ENCODE results near the gene NOL4L. TPM values are rescaled to one million over a fixed set of nuclear protein-coding genes. Genes with fewer than 3 reads are reported as not detected.

Gene NOL4L
- polyA plus RNA-seq, 3 donors: 54.3 to 63.2 (median 61.8) TPM

DNA sequence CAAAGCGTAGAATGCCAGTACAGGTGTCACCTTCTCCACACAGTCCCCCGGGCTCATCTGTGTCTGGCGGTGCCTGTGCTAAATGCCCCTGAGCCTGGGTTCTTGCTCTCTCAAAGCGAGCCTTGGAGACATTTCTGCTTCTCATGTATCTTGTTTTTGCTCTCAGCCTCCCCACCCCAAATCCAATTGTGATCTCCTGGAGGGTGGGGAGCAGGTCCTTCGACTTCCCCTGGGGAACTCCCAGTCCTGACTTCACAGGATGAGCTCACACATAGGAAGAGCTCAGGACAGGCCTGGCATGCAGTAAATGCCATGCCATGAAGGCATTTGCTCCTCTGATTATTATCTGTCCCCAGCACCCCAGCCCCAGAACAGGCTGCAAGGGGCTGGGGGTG, 58.1 kb downstream of the NOL4L start:
- no peak for DNase-seq

DNA sequence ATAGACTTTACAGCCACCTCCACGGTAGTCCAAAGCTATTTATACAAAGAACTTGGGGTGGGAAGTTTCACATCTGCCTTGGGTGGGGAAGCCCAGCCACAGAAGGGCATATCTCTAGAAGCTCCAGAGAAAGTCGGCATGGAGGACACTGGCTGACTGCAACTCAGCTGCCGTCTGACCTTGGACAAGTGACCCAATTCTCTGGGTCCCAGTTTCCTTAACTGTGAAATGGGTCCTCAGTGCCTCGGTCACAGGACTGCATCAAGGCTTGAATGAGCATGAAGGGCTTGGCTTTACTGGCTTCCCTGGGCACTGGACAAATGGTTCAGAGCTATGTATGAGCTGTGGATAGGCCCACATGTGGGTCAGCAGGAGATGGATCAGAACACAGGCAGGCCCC, 58.6 kb downstream of the NOL4L start:
- no peak for DNase-seq

GRCh38 chr20:32526125-32526524, 59.0 kb downstream of the NOL4L start:
- no peak for DNase-seq

GRCh38 chr20:32524829-32525501, 60.2 kb downstream of the NOL4L start:
- no peak for DNase-seq

- DNase-seq: no peak
These were observed 61.4 kb downstream of the NOL4L start for GRCh38 chr20:32523613-32524213.

DNA sequence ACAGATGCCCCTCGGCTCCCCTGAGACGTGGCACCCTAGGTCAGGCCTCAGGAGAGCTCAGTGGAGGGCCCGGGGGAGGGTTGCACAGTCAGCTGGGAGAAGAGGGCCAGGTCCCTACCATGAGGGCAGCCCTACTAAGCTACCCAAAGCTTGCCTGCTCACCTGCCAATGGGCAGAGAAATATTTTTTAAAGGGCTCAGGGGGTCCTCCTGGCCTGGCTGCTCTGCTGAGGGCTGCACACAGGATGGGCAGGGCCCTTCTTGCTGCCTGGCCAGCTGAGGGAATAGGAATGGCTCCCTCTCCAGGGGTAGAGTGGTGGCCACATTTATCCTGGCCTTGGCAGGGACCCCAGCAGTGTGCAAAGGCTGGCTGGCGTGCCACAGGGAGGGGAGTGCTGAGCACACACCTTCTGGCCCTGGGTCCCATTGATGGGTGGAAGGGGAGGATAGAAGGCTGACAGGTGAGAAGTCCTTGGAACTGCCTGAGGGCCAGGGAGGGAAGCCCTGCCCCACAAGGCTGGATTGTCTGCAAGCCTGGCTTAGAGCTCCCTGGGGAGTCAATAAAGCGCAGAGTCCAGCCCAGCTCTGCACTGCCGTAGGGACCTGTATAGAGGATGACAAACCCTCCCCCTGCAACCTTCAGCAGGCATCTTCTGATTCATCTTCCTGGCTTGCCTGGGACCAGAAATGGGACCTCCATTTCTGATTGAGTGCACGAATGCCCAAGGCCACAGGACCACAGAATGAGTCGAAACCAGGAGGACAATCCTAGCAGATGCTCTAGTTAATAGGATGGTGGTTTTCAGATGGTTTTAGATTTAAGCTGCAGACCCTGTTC, 62.1 kb downstream of the NOL4L start:
- no peak for DNase-seq

DNA sequence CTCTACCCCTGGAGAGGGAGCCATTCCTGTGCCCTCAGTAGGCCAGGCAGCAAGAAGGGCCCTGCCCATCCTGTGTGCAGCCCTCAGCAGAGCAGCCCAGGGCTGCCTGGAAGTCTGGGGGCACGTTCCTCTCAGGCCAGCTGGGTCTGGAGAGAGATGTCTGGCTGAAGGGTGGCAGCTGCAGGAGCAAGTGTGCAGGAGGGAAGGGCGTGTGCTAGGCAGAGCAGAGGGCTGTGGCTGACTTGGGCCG, 62.7 kb downstream of the NOL4L start:
- no peak for DNase-seq

DNA sequence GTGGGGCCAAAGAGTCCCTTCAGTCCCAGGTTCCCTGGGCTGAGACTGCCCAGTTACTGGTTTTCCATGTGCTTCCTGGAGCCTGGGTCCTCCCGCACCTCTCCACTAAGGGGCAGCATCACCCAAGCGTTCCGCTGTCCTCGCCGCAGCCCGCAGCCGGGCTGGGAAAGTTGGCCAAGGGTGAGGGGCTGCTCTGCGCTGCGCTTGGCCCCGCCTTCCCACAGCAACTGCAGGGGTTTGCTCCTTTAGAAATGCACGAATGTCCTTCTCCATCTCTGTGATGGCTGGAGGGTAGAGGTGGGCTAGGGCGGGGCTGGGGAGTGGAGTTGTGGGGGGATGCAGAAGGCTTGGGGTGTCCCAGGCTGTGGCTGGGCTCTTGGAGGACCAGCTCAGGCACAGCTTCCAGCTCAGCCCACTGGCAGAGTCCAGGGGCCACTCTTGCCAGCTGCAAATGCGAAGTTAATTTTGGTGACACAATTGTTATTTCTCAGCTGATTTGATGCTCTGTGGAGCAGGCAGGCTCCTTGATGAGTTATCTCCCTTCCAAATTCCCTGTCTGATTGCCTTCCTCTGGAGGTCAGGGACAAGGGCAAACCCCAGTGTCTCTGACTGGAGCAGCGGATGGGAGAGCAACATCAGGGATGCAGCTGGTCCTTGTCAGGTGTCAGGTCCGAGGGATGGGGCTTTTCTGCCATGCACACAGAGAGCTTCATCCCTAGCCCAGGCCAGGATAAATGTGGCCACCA, 63.2 kb downstream of the NOL4L start:
- peak; percentile 76 for DNase-seq

DNA sequence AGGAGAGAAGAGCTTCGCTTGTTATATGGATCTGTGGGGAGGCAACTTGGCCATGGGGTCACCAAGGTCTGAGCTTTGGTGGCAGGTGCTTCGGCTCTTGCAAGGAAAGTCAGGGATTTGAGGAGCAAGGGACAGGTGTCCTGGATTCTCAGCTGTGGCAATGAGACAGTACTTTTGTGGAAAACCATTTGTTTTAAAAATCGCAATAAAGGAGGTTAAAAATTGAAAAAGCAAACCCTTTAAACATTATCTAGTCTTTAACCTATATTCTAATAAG, 64.3 kb downstream of the NOL4L start:
- DNase-seq: no peak

- DNase-seq: no peak
These were observed 65.8 kb downstream of the NOL4L start for GRCh38 chr20:32519381-32519730.

- no peak for DNase-seq
These were observed 66.3 kb downstream of the NOL4L start for GRCh38 chr20:32518593-32519380.

- no peak for DNase-seq
These were observed 67.1 kb downstream of the NOL4L start for GRCh38 chr20:32517914-32518592.

- DNase-seq: no peak
These were observed 67.6 kb downstream of the NOL4L start for GRCh38 chr20:32517518-32517873.

DNA sequence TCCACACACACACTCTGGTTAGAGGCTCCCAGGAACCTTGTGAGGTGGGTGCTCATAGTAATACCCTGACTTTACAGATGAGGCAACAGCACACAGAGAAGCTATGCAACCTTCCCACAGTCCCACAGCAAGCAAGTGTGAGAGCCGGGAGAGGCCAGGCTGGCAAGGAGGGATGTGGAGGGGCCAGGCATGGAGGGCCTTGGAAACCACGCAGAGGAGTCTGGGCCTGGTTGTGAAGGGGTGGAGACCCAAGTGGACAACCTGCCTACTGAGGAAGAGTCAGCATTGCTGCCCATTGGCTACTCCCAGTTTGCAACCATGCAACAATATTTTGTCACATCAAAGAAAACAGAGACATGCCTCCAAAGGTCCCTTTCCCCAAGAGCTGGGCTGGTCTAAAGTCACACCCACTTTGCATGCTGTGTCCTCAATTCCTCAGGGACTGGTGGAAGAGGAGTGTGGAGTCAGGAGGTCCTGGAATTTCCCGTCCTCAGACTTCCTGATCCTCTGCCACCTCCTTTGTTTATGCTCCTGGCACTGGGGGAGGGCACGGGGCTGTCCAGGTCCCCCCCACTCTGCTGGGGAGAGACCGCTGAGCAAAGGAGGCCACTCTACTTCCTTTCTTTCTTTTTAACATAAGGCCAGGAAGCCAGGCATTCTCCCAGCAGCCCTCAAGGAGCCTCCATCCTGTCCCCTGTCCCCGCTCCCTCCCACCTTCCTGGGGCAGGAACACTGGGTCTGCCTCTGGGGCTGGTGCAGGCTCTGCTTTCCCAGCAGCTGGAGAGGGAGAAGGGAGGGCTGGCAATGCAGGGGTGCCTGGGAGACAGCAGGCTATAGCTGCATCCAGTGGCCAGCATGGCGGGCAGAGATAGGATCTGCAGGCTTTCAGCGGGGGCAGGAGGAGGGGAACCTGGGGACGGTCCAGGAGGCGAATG, 68.3 kb downstream of the NOL4L start:
- DNase-seq: no peak

GRCh38 chr20:32515631-32516101, 69.5 kb downstream of the NOL4L start:
- no peak for DNase-seq

DNA sequence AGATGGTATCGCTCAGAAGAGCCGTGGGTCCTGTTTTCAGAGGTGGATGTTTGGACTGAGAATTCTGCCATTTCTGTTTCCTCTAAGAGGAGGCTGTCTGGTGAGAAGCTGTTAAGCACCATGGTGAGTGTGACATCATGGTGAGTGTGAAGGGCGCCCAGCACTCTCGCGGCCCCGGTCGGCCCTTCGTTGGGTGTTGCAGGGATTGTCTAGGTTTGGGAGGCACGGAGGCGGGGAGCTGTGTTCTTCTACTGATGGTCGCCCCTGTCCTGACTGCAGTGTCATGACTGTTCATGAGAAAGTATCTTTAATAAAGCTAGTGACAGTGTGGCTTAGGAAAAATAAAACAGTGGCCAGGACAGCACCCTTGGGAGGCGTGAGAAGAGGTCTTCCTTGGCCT, 70.4 kb downstream of the NOL4L start:
- DNase-seq: no peak

DNA sequence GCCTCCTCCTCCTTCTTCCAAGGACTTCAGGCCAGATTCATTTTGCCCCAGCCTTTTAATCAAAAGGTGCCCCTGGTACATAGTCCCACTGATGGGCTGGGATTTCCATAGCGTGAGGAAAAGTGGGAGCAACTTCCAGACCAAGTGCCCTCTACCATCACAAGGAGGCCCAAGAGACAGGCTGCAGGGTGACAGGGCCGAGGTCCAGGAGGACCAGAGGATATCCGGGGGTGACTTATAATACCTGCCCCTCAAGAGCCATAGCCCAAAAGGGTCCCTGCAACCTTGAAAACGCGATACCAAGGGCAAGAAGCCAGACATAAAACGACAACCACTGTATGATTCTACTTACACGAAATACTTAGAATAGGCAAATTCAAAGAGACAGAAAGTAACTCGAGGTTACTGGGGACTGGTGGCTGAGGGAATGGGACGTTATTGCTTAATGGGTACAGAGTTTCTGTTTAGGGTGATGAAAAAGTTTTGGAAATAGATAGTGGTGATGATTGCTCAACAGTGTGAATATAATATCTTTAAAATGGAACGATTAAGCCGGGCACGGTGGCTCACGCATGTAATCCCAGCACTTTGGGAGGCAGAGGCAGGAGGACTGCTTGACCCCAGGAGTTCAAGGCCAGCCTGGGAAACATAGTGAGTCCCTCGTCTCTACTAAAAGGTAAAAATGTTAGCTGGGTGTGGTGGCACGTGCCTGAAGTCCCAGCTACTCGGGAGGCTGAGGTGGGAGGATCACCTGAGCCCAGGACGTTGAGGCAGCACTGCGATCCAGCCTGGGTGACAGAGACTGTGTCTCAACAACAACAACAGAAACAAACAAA, 71.9 kb downstream of the NOL4L start:
- DNase-seq: no peak

DNA sequence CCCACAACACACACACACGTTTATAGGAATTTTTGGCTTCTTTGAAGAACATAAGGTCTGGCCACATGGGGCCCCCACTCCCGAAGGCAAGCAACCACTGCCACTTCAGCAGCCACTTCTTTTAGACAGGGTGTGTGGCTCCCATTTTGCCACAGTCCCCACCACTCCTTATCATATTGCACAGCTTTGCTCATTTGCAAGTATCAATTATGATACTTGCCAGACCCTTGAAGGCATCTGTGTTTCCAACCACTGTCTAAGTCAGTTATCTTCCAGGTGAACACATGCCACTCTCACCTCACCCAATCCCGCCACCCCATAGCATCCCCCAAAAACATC, 73.1 kb downstream of the NOL4L start:
- no peak for DNase-seq

- no peak for DNase-seq
These were observed 73.6 kb downstream of the NOL4L start for GRCh38 chr20:32511358-32512046.

All from renal pelvis (tissue), 4 donors.